H7 (cell line): Measurements from ENCODE around the gene PKN1. TPM values are rescaled to one million over a fixed set of nuclear protein-coding genes. Genes with fewer than 3 reads are reported as not detected.

Experiments used
- DNase-seq: peaks from one replicate; pipeline ENCODE4 v3.0.0; 2012
- H3K27me3 ChIP-seq: 2 replicates; pipeline ENCODE4 v1.6.0; 2011; ENCODE audit warnings: mild to moderate bottlenecking, low read length; ENCODE audit not compliant: control insufficient read depth, insufficient read depth
- H3K36me3 ChIP-seq: replicated peaks from 2 replicates; pipeline ENCODE4 v1.5.1; 2011; ENCODE audit warnings: low read length; ENCODE audit not compliant: control insufficient read depth, insufficient read depth
- H3K4me3 ChIP-seq: 2 replicates; pipeline ENCODE4 v1.5.1; 2011; ENCODE audit warnings: low read depth, mild to moderate bottlenecking, control low read depth, low read length, moderate library complexity; ENCODE audit not compliant: insufficient read depth
- total RNA-seq: library from RNA; depleted of rRNA; stranded (reverse); fragments of >200 nt; shearing (Covaris generic); gene quantifications from 2 replicates; pipeline ENCODE4 v1.2.3, GENCODE V29; 2014

Gene PKN1
- total RNA-seq, 1 experiment from 2014 or later: 108 TPM

GRCh38 chr19:14510311-14511228 lies 77.5 kb downstream of the PKN1 start:
- H3K27me3 ChIP-seq: no peaks in the 10 kb centered on the region
- H3K36me3 ChIP-seq: peaks cover 11% of the 10 kb centered on the region
- DNase-seq: no peak
- H3K4me3 ChIP-seq: no peak overlapping the region

- Histone ChIP-seq H3K4me3 (no peak overlapping the region), H3K36me3 (peaks cover 17% of the 10 kb centered on the region), H3K27me3 (no peaks in the 10 kb centered on the region)
- DNase-seq: no peak
These were observed 78.1 kb downstream of the PKN1 start for GRCh38 chr19:14511229-14511593.

GRCh38 chr19:14512406-14512961 lies 79.4 kb downstream of the PKN1 start:
- peaks cover 20% of the 10 kb centered on the region for H3K36me3 ChIP-seq
- no peak overlapping the region for H3K4me3 ChIP-seq
- no peak for DNase-seq
- H3K27me3 ChIP-seq: no peaks in the 10 kb centered on the region

GRCh38 chr19:14514215-14514863 lies 81.2 kb downstream of the PKN1 start:
- DNase-seq: no peak
- Histone ChIP-seq H3K27me3 (no peaks in the 10 kb centered on the region), H3K4me3 (no peak overlapping the region), H3K36me3 (peaks cover 20% of the 10 kb centered on the region)

GRCh38 chr19:14515501-14516047 lies 82.5 kb downstream of the PKN1 start:
- no peak overlapping the region for H3K4me3 ChIP-seq
- H3K27me3 ChIP-seq: no peaks in the 10 kb centered on the region
- DNase-seq: no peak
- H3K36me3 ChIP-seq: peaks cover 20% of the 10 kb centered on the region

- H3K4me3 ChIP-seq: no peak overlapping the region; the same call in 1 of the 2 replicates
- H3K36me3 ChIP-seq: peaks cover 20% of the 10 kb centered on the region
- DNase-seq: no peak
- H3K27me3 ChIP-seq: no peaks in the 10 kb centered on the region
These were observed 83.0 kb downstream of the PKN1 start for GRCh38 chr19:14516048-14516534.

- DNase-seq: no peak
- Histone ChIP-seq H3K36me3 (peaks cover 20% of the 10 kb centered on the region), H3K4me3 (peak overlapping the region; percentile 98), H3K27me3 (no peaks in the 10 kb centered on the region)
These were observed 83.8 kb downstream of the PKN1 start for GRCh38 chr19:14516746-14517438.

GRCh38 chr19:14517446-14517839 lies 84.3 kb downstream of the PKN1 start:
- Histone ChIP-seq H3K27me3 (no peaks in the 10 kb centered on the region), H3K4me3 (peak overlapping the region; percentile 98), H3K36me3 (peaks cover 20% of the 10 kb centered on the region)
- DNase-seq: no peak

- peak; percentile 94 for DNase-seq
- peak within 1 kb of the TSS; percentile 98 for H3K4me3 ChIP-seq
- H3K27me3 ChIP-seq: no peaks in the 10 kb centered on the region
- peaks cover 20% of the 10 kb centered on the region for H3K36me3 ChIP-seq
These were observed 84.9 kb downstream of the PKN1 start, which contains the start of gene DNAJB1 for GRCh38 chr19:14517840-14518505. TSS of gene DNAJB1 (minus strand) at chr19:14518397. CDS start at chr19:14518349, 48 bp downstream.

GRCh38 chr19:14519245-14519859 lies 86.2 kb downstream of the PKN1 start:
- Histone ChIP-seq H3K27me3 (no peaks in the 10 kb centered on the region), H3K4me3 (no peak overlapping the region)
- no peak for DNase-seq

GRCh38 chr19:14519860-14520407 lies 86.8 kb downstream of the PKN1 start:
- Histone ChIP-seq H3K36me3 (peaks cover 15% of the 10 kb centered on the region), H3K4me3 (no peak overlapping the region), H3K27me3 (no peaks in the 10 kb centered on the region)
- DNase-seq: no peak

More at GRCh38 chr19:14519245-14519859, 86.2 kb downstream of the PKN1 start:
- H3K36me3 ChIP-seq: peaks cover 20% of the 10 kb centered on the region

GRCh38 chr19:14520543-14520942 lies 87.4 kb downstream of the PKN1 start:
- peaks cover 9% of the 10 kb centered on the region for H3K36me3 ChIP-seq
- H3K4me3 ChIP-seq: no peak overlapping the region
- no peaks in the 10 kb centered on the region for H3K27me3 ChIP-seq
- DNase-seq: no peak
